NT2/D1 (cell line): ENCODE results near the gene TNS1.

ENCODE experiments used
- SUZ12 ChIP-seq: IDR thresholded peaks from 2 replicates; pipeline ENCODE4 v1.6.1; 2011; ENCODE audit not compliant: insufficient read length, insufficient read depth; ENCODE audit errors: extremely low read depth
- YY1 ChIP-seq: IDR thresholded peaks from 2 replicates; pipeline ENCODE4 v1.6.1; 2011; ENCODE audit not compliant: insufficient read length, insufficient read depth
- ZNF274 ChIP-seq: IDR thresholded peaks from 2 replicates; pipeline ENCODE4 v1.6.1; 2011; ENCODE audit warnings: mild to moderate bottlenecking, low read depth, low read length

DNA sequence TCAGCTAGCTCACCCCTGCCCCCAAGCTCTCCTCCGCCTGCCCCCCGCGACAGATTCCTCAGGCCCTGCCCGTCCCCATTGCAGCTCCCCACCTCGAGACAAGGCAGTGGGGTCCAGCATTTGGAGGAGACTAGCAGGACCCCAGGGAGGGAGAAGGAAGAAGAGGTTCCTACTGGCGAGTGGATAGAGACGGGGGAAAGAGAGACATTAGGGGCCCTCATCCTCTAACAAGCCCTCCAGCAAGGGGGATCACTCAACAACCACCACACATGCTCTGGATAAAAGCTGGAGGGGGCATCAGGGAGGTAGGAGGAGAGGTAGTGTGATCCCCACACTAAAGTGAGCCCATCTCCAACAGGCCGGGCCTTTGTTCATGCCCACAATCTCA lies 8.9 kb upstream of the TNS1 start:
- TF ChIP-seq YY1 (no peak), ZNF274 (no peak), SUZ12 (no peak)
